BLaER1 treated with 17β-estradiol and CSF1 and Interleukin-3, amounts not matched to agents 10 nM and 100 nM (cell line): ENCODE results near the gene MME.
A peak's percentile ranks its signal among the peaks of the same experiment; 100 is the strongest.
"Not testable (repeated sequence)": the region's sequence is repeated elsewhere in the genome, so short reads cannot be mapped to it uniquely, and the experiment has no call there.

Source experiments
- H3K27ac ChIP-seq, 11 experiments: shearing (Covaris generic); formaldehyde crosslinking; 2 replicates each; pipeline ENCODE4 v1.8.1; 2022
- H3K27me3 ChIP-seq, 11 experiments: shearing (Covaris generic); formaldehyde crosslinking; 2 replicates each; pipeline ENCODE4 v1.8.1; 2022
- H3K36me3 ChIP-seq, 11 experiments: shearing (Covaris generic); formaldehyde crosslinking; 2 replicates each; pipeline ENCODE4 v1.8.1; 2022
- H3K4me1 ChIP-seq, 10 experiments: shearing (Covaris generic); formaldehyde crosslinking; 2 replicates each; pipeline ENCODE4 v1.8.1; 2022
- H3K4me2 ChIP-seq, 11 experiments: shearing (Covaris generic); formaldehyde crosslinking; 2 replicates each; pipeline ENCODE4 v1.8.1; 2022
- H3K4me3 ChIP-seq, 10 experiments: shearing (Covaris generic); formaldehyde crosslinking; 2 replicates each; pipeline ENCODE4 v1.8.1; 2022
- H3K9ac ChIP-seq, 11 experiments: shearing (Covaris generic); formaldehyde crosslinking; 2 replicates each; pipeline ENCODE4 v1.8.1; 2022
- H3K9me3 ChIP-seq, 11 experiments: shearing (Covaris generic); formaldehyde crosslinking; replicated peaks in 1 of 11; 2 replicates each; pipeline ENCODE4 v1.8.1; 2022
- H4K20me1 ChIP-seq, 11 experiments: shearing (Covaris generic); formaldehyde crosslinking; 2 replicates each; pipeline ENCODE4 v1.8.1; 2022
- Cebpa-rat ChIP-seq, 11 experiments: shearing (Covaris generic); IDR thresholded peaks; 2 replicates each; pipeline ENCODE4 v1.8.1; 2022

Gene MME

GRCh38 chr3:155110996-155111901 is 31.1 kb downstream of the MME start:
- H3K9me3 ChIP-seq: peaks cover 0 to 46% (median 27%) of the 10 kb centered on the region in 11 experiments; a peak in 20 of 22 replicates
- H3K4me2 ChIP-seq: peak overlapping the region; percentile 45 to 87 (median 72)
- no peaks in the 10 kb centered on the region for H4K20me1 ChIP-seq
- H3K27ac ChIP-seq: peak overlapping the region in 8 of 11 experiments; percentile 31 to 77 (median 70); a peak in 15 of 22 replicates
- peaks cover 14 to 81% (median 60%) of the 10 kb centered on the region in 10 experiments for H3K4me1 ChIP-seq
- H3K36me3 ChIP-seq: no peaks in the 10 kb centered on the region; a peak in 1 of 22 replicates
- peak overlapping the region in 6 of 10 experiments; percentile 9 to 52 (median 43); a peak in 10 of 20 replicates for H3K4me3 ChIP-seq
- peak overlapping the region in 7 of 11 experiments; percentile 20 to 65 (median 57); a peak in 12 of 22 replicates for H3K9ac ChIP-seq
- no peaks in the 10 kb centered on the region for H3K27me3 ChIP-seq
- TF ChIP-seq Cebpa-rat (IDR thresholded peaks at IDR 0.05): no peak

DNA sequence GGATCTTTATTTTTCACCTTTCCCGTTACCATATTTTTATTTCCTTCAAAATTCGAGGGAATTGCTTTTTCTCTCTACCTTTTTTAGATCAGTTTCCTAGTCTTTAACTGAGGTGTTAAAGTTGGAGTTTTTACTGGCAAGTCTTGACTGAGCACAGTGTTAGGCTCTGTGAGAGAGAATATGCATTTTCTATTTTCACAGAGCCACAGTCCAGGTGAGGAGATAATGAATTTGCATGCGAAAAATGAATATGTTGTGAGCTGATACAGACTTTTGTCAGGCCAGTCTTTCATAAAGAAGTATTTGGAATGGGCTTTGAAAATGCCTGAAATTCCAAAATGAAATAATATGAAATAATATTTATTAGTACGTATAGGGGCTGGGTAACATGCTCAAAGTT is 31.9 kb downstream of the MME start:
- Histone ChIP-seq H3K27ac (peak overlapping the region in 8 of 11 experiments; percentile 31 to 77 (median 70); a peak in 15 of 22 replicates), H4K20me1 (no peaks in the 10 kb centered on the region), H3K4me1 (peaks cover 14 to 88% (median 60%) of the 10 kb centered on the region in 10 experiments), H3K27me3 (no peaks in the 10 kb centered on the region), H3K9me3 (peaks cover 0 to 40% (median 24%) of the 10 kb centered on the region in 11 experiments; a peak in 19 of 22 replicates), H3K36me3 (no peaks in the 10 kb centered on the region; a peak in 1 of 22 replicates), H3K4me3 (peak overlapping the region in 1 of 10 experiments; percentile 47; a peak in 1 of 20 replicates), H3K9ac (peak overlapping the region in 5 of 11 experiments; percentile 5 to 65 (median 39); a peak in 5 of 22 replicates), H3K4me2 (peak overlapping the region; percentile 45 to 87 (median 72); a peak in 20 of 22 replicates)
- no peak for TF ChIP-seq Cebpa-rat (IDR thresholded peaks at IDR 0.05)

- Histone ChIP-seq H3K9me3 (peaks cover 0 to 35% (median 18%) of the 10 kb centered on the region in 11 experiments; a peak in 19 of 22 replicates), H3K9ac (peak overlapping the region in 4 of 11 experiments; percentile 25 to 65 (median 40); a peak in 4 of 22 replicates), H3K36me3 (no peaks in the 10 kb centered on the region; a peak in 1 of 22 replicates), H3K4me2 (peak overlapping the region; percentile 15 to 87 (median 72); a peak in 18 of 22 replicates), H3K4me3 (peak overlapping the region in 2 of 10 experiments; percentile 17 to 38; a peak in 2 of 20 replicates), H3K27me3 (no peaks in the 10 kb centered on the region), H3K27ac (peak overlapping the region in 8 of 11 experiments; percentile 16 to 77 (median 67); a peak in 13 of 22 replicates), H4K20me1 (no peaks in the 10 kb centered on the region), H3K4me1 (peaks cover 14 to 96% (median 64%) of the 10 kb centered on the region in 10 experiments)
- TF ChIP-seq Cebpa-rat (IDR thresholded peaks at IDR 0.05): no peak
Observed at GRCh38 chr3:155112661-155113389, 32.7 kb downstream of the MME start.

DNA sequence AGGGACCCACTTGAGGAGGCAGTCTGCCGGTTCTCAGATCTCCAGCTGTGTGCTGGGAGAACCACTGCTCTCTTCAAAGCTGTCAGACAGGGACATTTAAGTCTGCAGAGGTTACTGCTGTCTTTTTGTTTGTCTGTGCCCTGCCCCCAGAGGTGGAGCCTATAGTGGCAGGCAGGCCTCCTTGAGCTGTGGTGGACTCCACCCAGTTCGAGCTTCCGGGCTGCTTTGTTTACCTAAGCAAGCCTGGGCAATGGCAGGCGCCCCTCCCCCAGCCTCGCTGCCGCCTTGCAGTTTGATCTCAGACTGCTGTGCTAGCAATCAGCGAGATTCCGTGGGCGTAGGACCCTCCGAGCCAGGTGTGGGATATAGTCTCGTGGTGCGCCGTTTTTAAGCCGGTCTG is 44.6 kb downstream of the MME start:
- not testable (repeated sequence) for H3K4me3 ChIP-seq, H3K36me3 ChIP-seq, H3K4me1 ChIP-seq, H4K20me1 ChIP-seq, H3K4me2 ChIP-seq, H3K9ac ChIP-seq, H3K27me3 ChIP-seq, H3K9me3 ChIP-seq, H3K27ac ChIP-seq

DNA sequence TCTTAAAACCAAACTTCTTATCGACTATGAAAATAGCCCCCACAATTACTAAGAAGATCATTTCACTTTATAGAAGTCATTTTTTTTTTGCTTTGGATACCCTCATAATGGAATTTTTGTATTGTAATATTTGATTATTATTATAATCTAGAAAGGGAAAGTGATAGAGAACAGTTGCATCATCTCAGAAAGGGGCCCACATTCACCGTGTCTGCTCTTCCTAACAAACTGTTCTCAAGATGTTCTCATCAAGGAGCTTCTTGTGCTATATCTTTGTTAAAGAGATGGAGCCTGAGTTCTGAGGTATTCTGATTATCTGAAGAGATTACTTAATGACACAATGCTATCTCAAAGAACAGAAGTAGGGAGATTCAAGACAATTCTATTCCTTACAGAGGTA is 49.3 kb downstream of the MME start:
- no peak overlapping the region for H3K4me2 ChIP-seq
- H3K27me3 ChIP-seq: no peaks in the 10 kb centered on the region
- no peak overlapping the region for H3K4me3 ChIP-seq
- no peak for TF ChIP-seq Cebpa-rat (IDR thresholded peaks at IDR 0.05)
- H3K36me3 ChIP-seq: peaks cover 0 to 4% (median 0%) of the 10 kb centered on the region in 11 experiments; a peak in 3 of 22 replicates
- no peaks in the 10 kb centered on the region for H4K20me1 ChIP-seq
- H3K9ac ChIP-seq: no peak overlapping the region
- no peak overlapping the region for H3K27ac ChIP-seq
- H3K4me1 ChIP-seq: peaks cover 5 to 17% (median 11%) of the 10 kb centered on the region in 10 experiments; a peak in 17 of 20 replicates
- H3K9me3 ChIP-seq: peaks cover 0 to 14% (median 5%) of the 10 kb centered on the region in 11 experiments; a peak in 8 of 22 replicates

- TF ChIP-seq Cebpa-rat (IDR thresholded peaks at IDR 0.05): no peak
- Histone ChIP-seq H4K20me1 (no peaks in the 10 kb centered on the region), H3K27me3 (no peaks in the 10 kb centered on the region), H3K4me1 (peaks cover 5 to 17% (median 11%) of the 10 kb centered on the region in 10 experiments; a peak in 17 of 20 replicates), H3K27ac (no peak overlapping the region), H3K4me2 (peak overlapping the region in 8 of 11 experiments; percentile 11 to 65 (median 28); a peak in 7 of 22 replicates), H3K4me3 (no peak overlapping the region), H3K9ac (no peak overlapping the region), H3K36me3 (peaks cover 0 to 4% (median 0%) of the 10 kb centered on the region in 11 experiments; a peak in 3 of 22 replicates), H3K9me3 (peaks cover 0 to 14% (median 5%) of the 10 kb centered on the region in 11 experiments; a peak in 9 of 22 replicates)
Observed at GRCh38 chr3:155130001-155130400, 49.9 kb downstream of the MME start.

- no peak overlapping the region for H3K27ac ChIP-seq
- H3K9me3 ChIP-seq: peaks cover 0 to 11% (median 5%) of the 10 kb centered on the region in 11 experiments; a peak in 6 of 22 replicates
- peaks cover 5 to 17% (median 11%) of the 10 kb centered on the region in 10 experiments; a peak in 17 of 20 replicates for H3K4me1 ChIP-seq
- peak overlapping the region in 9 of 11 experiments; percentile 11 to 65 (median 27); a peak in 11 of 22 replicates for H3K4me2 ChIP-seq
- no peak overlapping the region for H3K4me3 ChIP-seq
- TF ChIP-seq Cebpa-rat (IDR thresholded peaks at IDR 0.05): no peak
- no peaks in the 10 kb centered on the region for H3K27me3 ChIP-seq
- peaks cover 0 to 4% (median 0%) of the 10 kb centered on the region in 11 experiments; a peak in 3 of 22 replicates for H3K36me3 ChIP-seq
- H3K9ac ChIP-seq: no peak overlapping the region
- H4K20me1 ChIP-seq: no peaks in the 10 kb centered on the region
Observed at GRCh38 chr3:155131104-155131503, 51.0 kb downstream of the MME start.

GRCh38 chr3:155134311-155134710 is 54.2 kb downstream of the MME start:
- not testable (repeated sequence) for H3K36me3 ChIP-seq, H3K27ac ChIP-seq, H3K27me3 ChIP-seq, H3K9ac ChIP-seq, H3K4me2 ChIP-seq, H4K20me1 ChIP-seq, H3K4me3 ChIP-seq
- Histone ChIP-seq H3K4me1 (peaks cover 5 to 17% (median 11%) of the 10 kb centered on the region in 10 experiments; a peak in 17 of 20 replicates), H3K9me3 (peaks cover 0 to 11% (median 4%) of the 10 kb centered on the region in 11 experiments; a peak in 2 of 22 replicates)
